ENCODE results near the gene EPS8L2. TPM values are rescaled to one million over a fixed set of nuclear protein-coding genes. Genes with fewer than 3 reads are reported as not detected.

The EPS8L2 gene
- total and polyA plus RNA-seq, 2 of the 13 experiments (the other 11 are each of a cell fraction or from before 2014, with no cell fraction given), result 89.3 to 416 TPM

DNA sequence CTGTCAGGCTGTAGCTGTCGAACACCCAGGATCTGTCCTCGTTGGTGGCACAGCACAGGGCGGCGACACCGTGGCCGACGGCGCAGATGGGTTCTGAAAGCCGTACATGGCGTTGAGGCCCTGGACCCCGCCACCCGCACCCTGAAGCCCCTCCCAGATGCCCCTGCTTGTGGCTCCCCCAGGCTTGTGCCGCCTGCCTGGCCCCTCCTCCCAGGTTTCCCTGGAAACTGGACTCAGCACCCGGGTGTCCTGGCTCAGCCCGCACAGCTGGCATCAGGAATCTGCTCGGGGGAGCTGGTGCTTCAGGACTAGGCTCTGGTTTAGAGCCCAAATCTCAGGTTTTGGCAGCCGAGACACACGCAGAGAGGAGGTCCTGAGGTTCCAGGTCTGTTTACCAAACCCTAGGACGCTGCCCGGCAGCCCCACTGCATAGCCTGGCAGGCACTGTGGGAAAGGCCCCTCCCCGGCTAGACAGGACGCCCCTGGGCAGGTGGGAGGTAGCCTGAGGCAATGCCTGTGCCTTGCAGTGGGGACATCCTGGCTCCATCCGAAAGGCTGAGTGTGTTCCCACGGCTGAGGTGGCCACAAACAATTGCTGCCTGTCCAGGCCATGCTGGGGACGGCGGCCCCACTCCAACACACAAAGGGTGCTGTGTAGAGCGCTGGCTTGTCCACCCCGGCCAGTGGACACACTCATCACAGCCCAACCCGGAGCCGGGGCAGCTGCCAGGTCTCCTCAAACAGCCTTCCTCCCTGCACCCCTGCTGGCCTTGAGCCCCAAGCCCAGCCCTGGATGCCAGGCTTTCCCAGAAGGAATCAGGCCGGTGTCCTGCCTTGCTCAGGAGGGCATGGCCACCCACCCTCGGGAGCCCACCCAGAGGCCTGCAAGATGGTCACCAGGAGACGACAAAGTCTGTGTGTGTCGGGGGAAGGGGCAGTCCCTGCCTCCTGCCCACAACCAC lies 66.7 kb downstream of the EPS8L2 start:
- Histone ChIP-seq H3K4me2 (ENCODE audit: low read depth, low read length) (no peak overlapping the region), H3K9me3 (ENCODE audit: low read length) (no peaks in the 10 kb centered on the region), H3K36me3 (replicated peaks in 1 of 2; ENCODE audit: control insufficient read depth in 1 of 2, insufficient read depth in 2 of 2, low read length in 2 of 2) (peaks cover 19 to 37% of the 10 kb centered on the region in 2 experiments; a peak in 4 of 5 replicates), H2AFZ (ENCODE audit: low read length) (no peak overlapping the region), H3K9ac (ENCODE audit: insufficient read depth, low read depth, low read length) (no peak overlapping the region), H3K27ac (ENCODE audit: extremely low read length, insufficient read depth, low read length) (no peak overlapping the region), H3K27me3 (ENCODE audit: control insufficient read depth in 1 of 2, insufficient read depth in 2 of 2, low read length in 2 of 2) (no peaks in the 10 kb centered on the region), H3K4me3 (replicated peaks in 1 of 3; ENCODE audit: insufficient read depth in 1 of 3, low read depth in 2 of 3, low read length in 3 of 3) (no peak overlapping the region), H4K20me1 (ENCODE audit: insufficient read depth, low read length) (peaks cover 6% of the 10 kb centered on the region), H3K79me2 (ENCODE audit: insufficient read depth, low read length) (peaks cover 32% of the 10 kb centered on the region), H3K4me1 (ENCODE audit: insufficient read depth, low read length) (peaks cover 40% of the 10 kb centered on the region)
- in situ Hi-C loops (cut with HindIII; ENCODE audit: extremely low pct_ligation_motif_present, low pct_unique_long_range_greater_than_20kb), result no loop called here
- WGBS (ENCODE audit: low lambda C conversion rate), result 87% methylated on average over 15 of the region's 34 CpGs
- ChIA-PET CTCF (ENCODE audit: low intra/inter-chr PET ratio, low total read pairs) (no interaction called here), POLR2A (interaction anchor here (1.2 kb wide), 1 partner anchor 47 kb away, joined by 3 read pairs; no protein-coding TSS in a partner anchor)
- ATAC-seq (no peak), FAIRE-seq (no peak), DNase-seq (ENCODE audit: low spot score) (no peak)
- TF ChIP-seq RBFOX2 (IDR thresholded peaks at IDR 0.05; ENCODE audit: low read depth, low read length) (peak; percentile 52; the same call in 1 of the 2 replicates), AGO2 (optimal IDR thresholded peaks at IDR 0.05; ENCODE audit: low read depth, low read length) (peak; percentile 40), HNRNPL (IDR thresholded peaks at IDR 0.05; ENCODE audit: low read depth, low read length) (0 out of 2 replicates have a peak, but pooled peaks have one; percentile 39)
- TF ChIP-seq, protein P1, sequence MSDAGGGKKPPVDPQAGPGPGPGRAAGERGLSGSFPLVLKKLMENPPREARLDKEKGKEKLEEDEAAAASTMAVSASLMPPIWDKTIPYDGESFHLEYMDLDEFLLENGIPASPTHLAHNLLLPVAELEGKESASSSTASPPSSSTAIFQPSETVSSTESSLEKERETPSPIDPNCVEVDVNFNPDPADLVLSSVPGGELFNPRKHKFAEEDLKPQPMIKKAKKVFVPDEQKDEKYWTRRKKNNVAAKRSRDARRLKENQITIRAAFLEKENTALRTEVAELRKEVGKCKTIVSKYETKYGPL (CRISPR knock-in tag; IDR thresholded peaks at IDR 0.05), result no peak
- intact Hi-C loops (cut with micrococcal nuclease; ENCODE audit: unreplicated experiment), result no loop called here
- BruUV-seq (replicated peaks), result no TSS peak

DNA sequence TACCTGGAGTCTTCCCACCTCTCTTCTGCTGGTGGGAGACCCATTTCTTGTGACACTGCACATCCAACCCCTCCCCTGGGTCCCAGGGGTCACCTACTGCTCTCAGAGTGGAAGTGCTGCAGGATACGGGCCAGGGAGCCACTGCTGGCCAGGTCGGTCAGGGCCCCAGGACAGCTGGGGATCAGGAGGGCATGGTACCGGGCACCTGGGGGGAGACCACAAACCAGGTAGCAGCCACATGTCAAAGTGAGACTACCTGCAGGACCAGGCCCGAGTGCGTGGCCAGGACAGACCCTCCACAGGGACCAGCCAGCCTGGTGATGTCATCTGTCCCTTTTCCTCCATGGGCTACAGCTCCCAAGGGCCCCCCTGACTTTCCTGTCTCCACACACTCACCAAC lies 67.4 kb downstream of the EPS8L2 start:
- Histone ChIP-seq H3K9ac (ENCODE audit: insufficient read depth, low read depth, low read length) (no peak overlapping the region), H3K4me3 (replicated peaks in 1 of 3; ENCODE audit: insufficient read depth in 1 of 3, low read depth in 2 of 3, low read length in 3 of 3) (no peak overlapping the region), H3K4me1 (ENCODE audit: insufficient read depth, low read length) (peaks cover 46% of the 10 kb centered on the region), H3K79me2 (ENCODE audit: insufficient read depth, low read length) (peaks cover 32% of the 10 kb centered on the region), H4K20me1 (ENCODE audit: insufficient read depth, low read length) (peaks cover 6% of the 10 kb centered on the region), H3K36me3 (replicated peaks in 1 of 2; ENCODE audit: control insufficient read depth in 1 of 2, insufficient read depth in 2 of 2, low read length in 2 of 2) (peaks cover 19 to 37% of the 10 kb centered on the region in 2 experiments; a peak in 4 of 5 replicates), H3K27me3 (ENCODE audit: control insufficient read depth in 1 of 2, insufficient read depth in 2 of 2, low read length in 2 of 2) (no peaks in the 10 kb centered on the region), H3K9me3 (ENCODE audit: low read length) (no peaks in the 10 kb centered on the region), H3K4me2 (ENCODE audit: low read depth, low read length) (no peak overlapping the region), H2AFZ (ENCODE audit: low read length) (no peak overlapping the region), H3K27ac (ENCODE audit: extremely low read length, insufficient read depth, low read length) (no peak overlapping the region)
- no TSS peak for BruUV-seq (replicated peaks)
- POLR2A ChIA-PET, result interaction anchor here (1.2 kb wide), 1 partner anchor 47 kb away, joined by 3 read pairs; no protein-coding TSS in a partner anchor
- intact Hi-C loops (cut with micrococcal nuclease; ENCODE audit: unreplicated experiment), result no loop called here
- in situ Hi-C loops (cut with HindIII; ENCODE audit: extremely low pct_ligation_motif_present, low pct_unique_long_range_greater_than_20kb), result no loop called here
- CTCF ChIA-PET (ENCODE audit: low intra/inter-chr PET ratio, low total read pairs), result no interaction called here
- no peak for ATAC-seq
- no peak for DNase-seq (ENCODE audit: low spot score)
- no peak for TF ChIP-seq KDM4B (CRISPR knock-in tag; IDR thresholded peaks at IDR 0.05)
- TF ChIP-seq ZNF768 (CRISPR knock-in tag; IDR thresholded peaks at IDR 0.05), result no peak
- TF ChIP-seq, protein P2, sequence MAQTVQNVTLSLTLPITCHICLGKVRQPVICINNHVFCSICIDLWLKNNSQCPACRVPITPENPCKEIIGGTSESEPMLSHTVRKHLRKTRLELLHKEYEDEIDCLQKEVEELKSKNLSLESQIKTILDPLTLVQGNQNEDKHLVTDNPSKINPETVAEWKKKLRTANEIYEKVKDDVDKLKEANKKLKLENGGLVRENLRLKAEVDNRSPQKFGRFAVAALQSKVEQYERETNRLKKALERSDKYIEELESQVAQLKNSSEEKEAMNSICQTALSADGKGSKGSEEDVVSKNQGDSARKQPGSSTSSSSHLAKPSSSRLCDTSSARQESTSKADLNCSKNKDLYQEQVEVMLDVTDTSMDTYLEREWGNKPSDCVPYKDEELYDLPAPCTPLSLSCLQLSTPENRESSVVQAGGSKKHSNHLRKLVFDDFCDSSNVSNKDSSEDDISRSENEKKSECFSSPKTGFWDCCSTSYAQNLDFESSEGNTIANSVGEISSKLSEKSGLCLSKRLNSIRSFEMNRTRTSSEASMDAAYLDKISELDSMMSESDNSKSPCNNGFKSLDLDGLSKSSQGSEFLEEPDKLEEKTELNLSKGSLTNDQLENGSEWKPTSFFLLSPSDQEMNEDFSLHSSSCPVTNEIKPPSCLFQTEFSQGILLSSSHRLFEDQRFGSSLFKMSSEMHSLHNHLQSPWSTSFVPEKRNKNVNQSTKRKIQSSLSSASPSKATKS (CRISPR knock-in tag; IDR thresholded peaks at IDR 0.05), result no peak
- TF ChIP-seq ZNF567 (CRISPR knock-in tag; IDR thresholded peaks at IDR 0.05; ENCODE audit: borderline replicate concordance), result no peak
- TF ChIP-seq, protein P3, sequence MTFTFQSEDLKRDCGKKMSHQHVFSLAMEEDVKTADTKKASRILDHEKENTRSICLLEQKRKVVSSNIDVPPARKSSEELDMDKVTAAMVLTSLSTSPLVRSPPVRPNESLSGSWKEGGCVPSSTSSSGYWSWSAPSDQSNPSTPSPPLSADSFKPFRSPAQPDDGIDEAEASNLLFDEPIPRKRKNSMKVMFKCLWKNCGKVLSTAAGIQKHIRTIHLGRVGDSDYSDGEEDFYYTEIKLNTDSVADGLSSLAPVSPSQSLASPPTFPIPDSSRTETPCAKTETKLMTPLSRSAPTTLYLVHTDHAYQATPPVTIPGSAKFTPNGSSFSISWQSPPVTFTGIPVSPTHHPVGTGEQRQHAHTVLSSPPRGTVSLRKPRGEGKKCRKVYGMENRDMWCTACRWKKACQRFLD (CRISPR knock-in tag; IDR thresholded peaks at IDR 0.05; ENCODE audit: borderline replicate concordance), result no peak
- TF ChIP-seq TCF12 (IDR thresholded peaks at IDR 0.05), result no peak
- no peak for TF ChIP-seq TCF12 (CRISPR knock-in tag; IDR thresholded peaks at IDR 0.05)
- no peak for TF ChIP-seq ATF7-NPFF (CRISPR knock-in tag; IDR thresholded peaks at IDR 0.05; ENCODE audit: low read depth)
- no peak for TF ChIP-seq ZNF615 (CRISPR knock-in tag; IDR thresholded peaks at IDR 0.05; ENCODE audit: borderline replicate concordance)
- WGBS (ENCODE audit: low lambda C conversion rate), result 100% methylated on average over 2 of the region's 5 CpGs
- FAIRE-seq, result no peak

All from HepG2 (cell line).